HepG2 (cell line): ENCODE results near the gene SYNGR2. TPM values are rescaled to one million over a fixed set of nuclear protein-coding genes. Genes with fewer than 3 reads are reported as not detected.

Experiments used
- CCDC6 ChIP-seq: sonication (generic); formaldehyde crosslinking; IDR thresholded peaks from 2 replicates; pipeline ENCODE4 v1.8.1; 2022; ENCODE audit warnings: mild to moderate bottlenecking, missing genetic modification reagents, moderate library complexity
- HDAC1 ChIP-seq: sonication (generic); formaldehyde crosslinking; IDR thresholded peaks from 2 replicates; pipeline ENCODE4 v1.5.1; 2020; ENCODE audit warnings: mild to moderate bottlenecking, missing genetic modification reagents
- HES4 ChIP-seq: sonication (generic); formaldehyde crosslinking; IDR thresholded peaks from 2 replicates; pipeline ENCODE4 v1.9.0; 2021; ENCODE audit warnings: mild to moderate bottlenecking, missing genetic modification reagents, borderline replicate concordance
- NBN ChIP-seq: fragments of 450-650 bp; conservative IDR thresholded peaks from 2 replicates; pipeline ENCODE4 v1.6.1; 2017
- NFKB2 ChIP-seq: sonication (generic); formaldehyde crosslinking; IDR thresholded peaks from 2 replicates; pipeline ENCODE4 v1.4.0; 2020; ENCODE audit warnings: missing genetic modification reagents, borderline replicate concordance
- NFKBIZ ChIP-seq: IDR thresholded peaks from 2 replicates; pipeline ENCODE4 v1.6.1; 2018; ENCODE audit warnings: missing genetic modification reagents, missing compliant biosample characterization
- PITX1 ChIP-seq: sonication (generic); formaldehyde crosslinking; IDR thresholded peaks from 2 replicates; pipeline ENCODE4 v1.5.1; 2020; ENCODE audit warnings: mild to moderate bottlenecking, missing genetic modification reagents
- RBAK ChIP-seq: sonication (generic); formaldehyde crosslinking; IDR thresholded peaks from 2 replicates; pipeline ENCODE4 v1.5.1; 2020; ENCODE audit warnings: mild to moderate bottlenecking, missing genetic modification reagents
- REPIN1 ChIP-seq: sonication (generic); formaldehyde crosslinking; IDR thresholded peaks from 2 replicates; pipeline ENCODE4 v1.8.0; 2022; ENCODE audit warnings: missing genetic modification reagents, low read depth, mild to moderate bottlenecking, borderline replicate concordance
- RERE ChIP-seq: IDR thresholded peaks from 2 replicates; pipeline ENCODE4 v1.6.1; 2016; ENCODE audit warnings: low read depth, missing genetic modification reagents, missing compliant biosample characterization
- REXO4 ChIP-seq: sonication (generic); formaldehyde crosslinking; IDR thresholded peaks from 2 replicates; pipeline ENCODE4 v1.8.0; 2022; ENCODE audit warnings: missing genetic modification reagents, mild to moderate bottlenecking, borderline replicate concordance
- SIN3B ChIP-seq: fragments of 150-350 bp; IDR thresholded peaks from 2 replicates; pipeline ENCODE4 v1.6.1; 2014; ENCODE audit warnings: low read length
- TGIF2 ChIP-seq: IDR thresholded peaks from 2 replicates; pipeline ENCODE4 v1.6.1; 2016; ENCODE audit warnings: control low read depth, missing compliant biosample characterization
- TMF1 ChIP-seq: sonication (generic); formaldehyde crosslinking; IDR thresholded peaks from 2 replicates; pipeline ENCODE4 v1.8.1; 2022; ENCODE audit warnings: low read depth, missing genetic modification reagents
- ZBTB14 ChIP-seq: sonication (generic); formaldehyde crosslinking; IDR thresholded peaks from 2 replicates; pipeline ENCODE4 v1.4.0; 2020; ENCODE audit warnings: missing genetic modification reagents
- ZFP82 ChIP-seq: sonication (generic); formaldehyde crosslinking; IDR thresholded peaks from 2 replicates; pipeline ENCODE4 v1.5.1; 2020; ENCODE audit warnings: mild to moderate bottlenecking, missing genetic modification reagents, borderline replicate concordance
- ZNF34 ChIP-seq: sonication (generic); formaldehyde crosslinking; IDR thresholded peaks from 2 replicates; pipeline ENCODE4 v1.4.0; 2020; ENCODE audit warnings: mild to moderate bottlenecking, missing genetic modification reagents, borderline replicate concordance
- ZNF432 ChIP-seq: sonication (generic); formaldehyde crosslinking; IDR thresholded peaks from 2 replicates; pipeline ENCODE4 v1.5.0; 2020; ENCODE audit warnings: missing genetic modification reagents, mild to moderate bottlenecking, borderline replicate concordance
- ZNF510 ChIP-seq: sonication (generic); formaldehyde crosslinking; IDR thresholded peaks from 2 replicates; pipeline ENCODE4 v1.4.0; 2020; ENCODE audit warnings: low read depth, mild to moderate bottlenecking, missing genetic modification reagents
- ZNF563 ChIP-seq: sonication (generic); formaldehyde crosslinking; IDR thresholded peaks from 2 replicates; pipeline ENCODE4 v1.8.0; 2022; ENCODE audit warnings: mild to moderate bottlenecking, moderate library complexity, missing genetic modification reagents
- ZNF878 ChIP-seq: sonication (generic); formaldehyde crosslinking; IDR thresholded peaks from 2 replicates; pipeline ENCODE4 v1.8.1; 2023; ENCODE audit warnings: mild to moderate bottlenecking, missing genetic modification reagents, moderate library complexity
- ZSCAN12 ChIP-seq: sonication (generic); formaldehyde crosslinking; IDR thresholded peaks from 2 replicates; pipeline ENCODE4 v1.9.0; 2021; ENCODE audit warnings: mild to moderate bottlenecking, missing genetic modification reagents
- polyA plus RNA-seq, 8 experiments: library from polyadenylated mRNA; depleted of rRNA in 3 of 8; stranded (reverse) in 7 of 8; unstranded in 1 of 8; fragments of >200 nt; fragmentation: Illumina TruSeq in 4 of 8; extraction: Trizol in 4 of 8; gene quantifications; 2 replicates each; pipeline versions ENCODE4 v1.2.1 to v1.2.3, GENCODE V29; 2011 to 2016; ENCODE audit warnings: low read depth in 4 of 8, missing spikeins in 1 of 8, mixed read lengths in 1 of 8; ENCODE audit not compliant: insufficient read depth in 1 of 8
- total RNA-seq, 5 experiments: library from RNA; depleted of rRNA; stranded (reverse); fragments of >200 nt; fragmentation: Illumina TruSeq; extraction: Trizol; gene quantifications; 2 replicates each; pipeline ENCODE4 v1.2.3, GENCODE V29; 2016; ENCODE audit warnings: low read depth in 1 of 5
- TF ChIP-seq, protein P1 (sequence below): sonication (generic); formaldehyde crosslinking; conservative IDR thresholded peaks from 2 replicates; pipeline ENCODE4 v1.5.0; 2020; ENCODE audit warnings: missing genetic modification reagents

SYNGR2 gene
- total and polyA plus RNA-seq, 2 of the 13 experiments (the other 11 are each of a cell fraction or from before 2014, with no cell fraction given), result 46.7 to 170 TPM

- TF ChIP-seq NFKBIZ, result no peak
- TF ChIP-seq SIN3B, result no peak
- TF ChIP-seq ZNF563 (CRISPR knock-in tag), result no peak
- TF ChIP-seq REXO4, result no peak
- peak; percentile 73; the same call in 1 of the 2 replicates for TF ChIP-seq ZNF878 (CRISPR knock-in tag)
- TF ChIP-seq, protein P1, sequence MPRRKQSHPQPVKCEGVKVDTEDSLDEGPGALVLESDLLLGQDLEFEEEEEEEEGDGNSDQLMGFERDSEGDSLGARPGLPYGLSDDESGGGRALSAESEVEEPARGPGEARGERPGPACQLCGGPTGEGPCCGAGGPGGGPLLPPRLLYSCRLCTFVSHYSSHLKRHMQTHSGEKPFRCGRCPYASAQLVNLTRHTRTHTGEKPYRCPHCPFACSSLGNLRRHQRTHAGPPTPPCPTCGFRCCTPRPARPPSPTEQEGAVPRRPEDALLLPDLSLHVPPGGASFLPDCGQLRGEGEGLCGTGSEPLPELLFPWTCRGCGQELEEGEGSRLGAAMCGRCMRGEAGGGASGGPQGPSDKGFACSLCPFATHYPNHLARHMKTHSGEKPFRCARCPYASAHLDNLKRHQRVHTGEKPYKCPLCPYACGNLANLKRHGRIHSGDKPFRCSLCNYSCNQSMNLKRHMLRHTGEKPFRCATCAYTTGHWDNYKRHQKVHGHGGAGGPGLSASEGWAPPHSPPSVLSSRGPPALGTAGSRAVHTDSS (CRISPR knock-in tag), result no peak
- TF ChIP-seq CCDC6 (CRISPR knock-in tag), result peak; percentile 75; the same call in 1 of the 2 replicates
- TF ChIP-seq NBN, result no peak
- TF ChIP-seq ZNF510 (CRISPR knock-in tag), result no peak; the same call in 1 of the 2 replicates
- TF ChIP-seq ZNF432 (CRISPR knock-in tag), result no peak
- TF ChIP-seq ZFP82 (CRISPR knock-in tag), result no peak
- TF ChIP-seq REPIN1 (CRISPR knock-in tag), result no peak
- no peak for TF ChIP-seq PITX1
- no peak for TF ChIP-seq ZNF34 (CRISPR knock-in tag)
- peak; percentile 42; the same call in 1 of the 2 replicates for TF ChIP-seq NFKB2 (CRISPR knock-in tag)
- TF ChIP-seq TGIF2 (CRISPR knock-in tag), result no peak; the same call in 1 of the 2 replicates
- TF ChIP-seq HDAC1 (CRISPR knock-in tag), result peak; percentile 39; the same call in 1 of the 2 replicates
- TF ChIP-seq HES4, result no peak
- no peak for TF ChIP-seq ZBTB14 (CRISPR knock-in tag)
- no peak for TF ChIP-seq RERE (CRISPR knock-in tag)
- TF ChIP-seq RBAK, result no peak
- no peak for TF ChIP-seq ZSCAN12 (CRISPR knock-in tag)
- no peak for TF ChIP-seq TMF1 (CRISPR knock-in tag)
Observed at GRCh38 chr17:78128551-78129350, 39.6 kb upstream of the SYNGR2 start, which contains the start of gene TMC6 (continued).
